Mononuclear cell (primary cell): ENCODE measurements around the gene MARK4. TPM values are rescaled to one million over a fixed set of nuclear protein-coding genes. Genes with fewer than 3 reads are reported as not detected.
"Not testable (repeated sequence)": the region's sequence is repeated elsewhere in the genome, so short reads cannot be mapped to it uniquely, and the experiment has no call there.

Experiments used
- H3K27me3 ChIP-seq: 2 replicates; pipeline ENCODE4 v1.6.0; 2011; ENCODE audit warnings: low read length, control low read depth; ENCODE audit not compliant: insufficient read depth
- H3K4me1 ChIP-seq: 2 replicates; pipeline ENCODE4 v1.5.1; 2011; ENCODE audit warnings: mild to moderate bottlenecking, low read length, control low read depth; ENCODE audit not compliant: insufficient read depth
- H3K4me3 ChIP-seq: 2 replicates; pipeline ENCODE4 v1.5.1; 2011; ENCODE audit warnings: mild to moderate bottlenecking, low read length, moderate library complexity
- H3K9me3 ChIP-seq: 2 replicates; pipeline ENCODE4 v1.5.1; 2011; ENCODE audit warnings: low read depth, mild to moderate bottlenecking, control low read depth, low read length
- total RNA-seq: library from RNA; depleted of rRNA; stranded (reverse); fragments of >200 nt; gene quantifications from one replicate; pipeline ENCODE4 v1.2.3, GENCODE V29; 2012

MARK4 gene
- total RNA-seq, 1 donor, result 12.9 TPM

GRCh38 chr19:45303269-45304060 lies 52.4 kb downstream of the MARK4 start:
- no peaks in the 10 kb centered on the region for H3K4me1 ChIP-seq
- no peak overlapping the region for H3K4me3 ChIP-seq
- H3K9me3 ChIP-seq, result no peaks in the 10 kb centered on the region
- H3K27me3 ChIP-seq, result no peaks in the 10 kb centered on the region

- Histone ChIP-seq H3K9me3 (no peaks in the 10 kb centered on the region), H3K4me1 (no peaks in the 10 kb centered on the region), H3K4me3 (no peak overlapping the region), H3K27me3 (no peaks in the 10 kb centered on the region)
These were observed 53.3 kb downstream of the MARK4 start for GRCh38 chr19:45304141-45304926.

- H3K27me3 ChIP-seq, result no peaks in the 10 kb centered on the region
These were observed 53.9 kb downstream of the MARK4 start for GRCh38 chr19:45305007-45305406.

GRCh38 chr19:45305421-45305820 lies 54.4 kb downstream of the MARK4 start:
- Histone ChIP-seq H3K4me3 (no peak overlapping the region), H3K4me1 (no peaks in the 10 kb centered on the region), H3K27me3 (no peaks in the 10 kb centered on the region), H3K9me3 (no peaks in the 10 kb centered on the region)

More at GRCh38 chr19:45305007-45305406, 53.9 kb downstream of the MARK4 start:
- Histone ChIP-seq H3K4me1 (no peaks in the 10 kb centered on the region), H3K9me3 (no peaks in the 10 kb centered on the region), H3K4me3 (no peak overlapping the region)

DNA sequence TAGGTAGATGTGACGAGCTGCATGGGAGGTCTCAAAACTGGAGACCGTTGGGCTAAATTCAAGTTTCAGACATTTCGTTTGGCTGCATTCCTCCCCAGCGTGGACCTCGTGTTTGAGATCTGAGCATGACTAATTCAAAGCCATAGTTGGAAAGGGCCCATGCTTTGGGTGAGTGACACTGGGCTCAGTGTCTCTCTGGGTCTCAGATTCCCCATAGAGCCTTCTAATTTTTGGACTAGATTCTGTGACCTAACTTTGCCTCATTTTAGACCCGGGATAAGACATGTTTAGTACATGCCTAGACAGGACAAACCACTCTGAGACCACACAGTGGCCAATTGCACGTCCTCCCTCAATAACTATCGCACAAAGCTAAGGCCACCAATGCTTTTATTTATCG lies 55.0 kb downstream of the MARK4 start:
- no peaks in the 10 kb centered on the region for H3K27me3 ChIP-seq
- H3K4me1 ChIP-seq, result no peaks in the 10 kb centered on the region
- H3K9me3 ChIP-seq, result no peaks in the 10 kb centered on the region
- no peak overlapping the region for H3K4me3 ChIP-seq

- Histone ChIP-seq H3K4me1 (no peaks in the 10 kb centered on the region), H3K9me3 (no peaks in the 10 kb centered on the region), H3K27me3 (no peaks in the 10 kb centered on the region), H3K4me3 (no peak overlapping the region)
These were observed 55.5 kb downstream of the MARK4 start for GRCh38 chr19:45306518-45307027.

- Histone ChIP-seq H3K4me3 (no peak overlapping the region), H3K4me1 (no peaks in the 10 kb centered on the region), H3K27me3 (no peaks in the 10 kb centered on the region), H3K9me3 (no peaks in the 10 kb centered on the region)
These were observed 56.3 kb downstream of the MARK4 start for GRCh38 chr19:45307361-45307760.

DNA sequence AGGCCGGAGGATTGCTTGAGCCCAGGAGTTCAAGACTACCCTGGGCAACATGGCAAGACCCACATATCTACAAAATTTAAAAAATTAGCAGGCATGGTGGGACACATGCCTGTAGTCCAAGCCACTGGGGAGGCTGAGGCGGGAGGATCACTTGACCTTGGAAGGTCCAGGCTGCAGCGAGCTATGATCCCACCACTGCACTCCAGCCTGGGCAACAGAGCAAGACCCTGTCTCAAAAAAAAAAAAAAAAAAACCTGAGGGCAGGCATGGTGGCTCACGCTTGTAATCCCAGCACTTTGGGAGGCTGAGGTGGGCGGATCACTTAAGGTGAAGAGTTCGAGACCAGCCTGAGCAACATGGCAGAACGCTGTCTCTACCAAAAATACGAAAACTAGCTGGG lies 58.3 kb downstream of the MARK4 start:
- not testable (repeated sequence) for H3K27me3 ChIP-seq, H3K4me3 ChIP-seq, H3K9me3 ChIP-seq, H3K4me1 ChIP-seq

- no peaks in the 10 kb centered on the region for H3K9me3 ChIP-seq
These were observed 60.5 kb downstream of the MARK4 start for GRCh38 chr19:45311621-45312020.

GRCh38 chr19:45312285-45312684 lies 61.2 kb downstream of the MARK4 start:
- not testable (repeated sequence) for H3K9me3 ChIP-seq, H3K27me3 ChIP-seq, H3K4me1 ChIP-seq, H3K4me3 ChIP-seq

More at GRCh38 chr19:45311621-45312020, 60.5 kb downstream of the MARK4 start:
- no peaks in the 10 kb centered on the region for H3K4me1 ChIP-seq
- H3K4me3 ChIP-seq, result no peak overlapping the region
- no peaks in the 10 kb centered on the region for H3K27me3 ChIP-seq

- Histone ChIP-seq H3K27me3 (no peaks in the 10 kb centered on the region), H3K9me3 (no peaks in the 10 kb centered on the region), H3K4me3 (no peak overlapping the region), H3K4me1 (no peaks in the 10 kb centered on the region)
These were observed 63.7 kb downstream of the MARK4 start for GRCh38 chr19:45314708-45315245.

GRCh38 chr19:45315304-45315703 lies 64.2 kb downstream of the MARK4 start:
- Histone ChIP-seq H3K4me3 (no peak overlapping the region), H3K27me3 (no peaks in the 10 kb centered on the region), H3K4me1 (no peaks in the 10 kb centered on the region), H3K9me3 (no peaks in the 10 kb centered on the region)

- H3K9me3 ChIP-seq, result no peaks in the 10 kb centered on the region
- H3K4me1 ChIP-seq, result no peaks in the 10 kb centered on the region
- H3K27me3 ChIP-seq, result peaks cover 20% of the 10 kb centered on the region
- no peak overlapping the region for H3K4me3 ChIP-seq
These were observed 70.1 kb downstream of the MARK4 start for GRCh38 chr19:45320997-45321775.

- Histone ChIP-seq H3K4me1 (no peaks in the 10 kb centered on the region), H3K4me3 (no peak overlapping the region), H3K27me3 (peaks cover 20% of the 10 kb centered on the region), H3K9me3 (no peaks in the 10 kb centered on the region)
These were observed 70.8 kb downstream of the MARK4 start for GRCh38 chr19:45321848-45322247.

GRCh38 chr19:45322311-45322710 lies 71.2 kb downstream of the MARK4 start:
- H3K27me3 ChIP-seq, result peaks cover 20% of the 10 kb centered on the region
- no peaks in the 10 kb centered on the region for H3K9me3 ChIP-seq
- H3K4me3 ChIP-seq, result no peak overlapping the region
- H3K4me1 ChIP-seq, result no peaks in the 10 kb centered on the region
